Uterus (tissue), 4 donors: Measurements from ENCODE around the gene CNOT6L. TPM values are rescaled to one million over a fixed set of nuclear protein-coding genes. Genes with fewer than 3 reads are reported as not detected.

Experiments
- DNase-seq, 2 donors: peaks; one replicate each; pipeline ENCODE4 v3.0.0-alpha.2; 2019 to 2020
- H3K27ac ChIP-seq, 2 donors: fragments of 200-600 bp; sonication (generic); 1 replicate in 1 of 2; 2 replicates in 1 of 2; pipeline ENCODE4 v1.5.1; 2016 to 2018
- H3K27me3 ChIP-seq, 2 donors: fragments of 200-600 bp; sonication (generic); one replicate each; pipeline ENCODE4 v1.5.1; 2018 to 2019; ENCODE audit warnings: control low read depth in 1 of 2
- H3K36me3 ChIP-seq, 2 donors: fragments of 200-600 bp; sonication (generic); one replicate each; pipeline ENCODE4 v1.5.1; 2019; ENCODE audit warnings: control low read depth in 1 of 2
- H3K4me1 ChIP-seq, 2 donors: fragments of 200-600 bp; sonication (generic); one replicate each; pipeline ENCODE4 v1.5.1; 2018 to 2019; ENCODE audit warnings: control low read depth in 1 of 2
- H3K4me3 ChIP-seq, 2 donors: fragments of 200-600 bp; sonication (generic); 1 replicate in 1 of 2; 2 replicates in 1 of 2; pipeline ENCODE4 v1.5.1; 2018 to 2019; ENCODE audit warnings: mild to moderate bottlenecking in 1 of 2
- H3K9me3 ChIP-seq, 2 donors: fragments of 200-600 bp; sonication (generic); one replicate each; pipeline ENCODE4 v1.5.1; 2019; ENCODE audit warnings: control low read depth in 1 of 2
- CTCF ChIP-seq, 4 experiments: fragments of 200-600 bp in 2 of 4; fragments of 450-650 bp in 2 of 4; sonication (generic) in 2 of 4; IDR thresholded peaks; one replicate each; pipeline ENCODE4 v1.5.1; 2016 to 2019; ENCODE audit warnings: antibody characterized with exemption in 4 of 4, mild to moderate bottlenecking in 2 of 4, moderate library complexity in 1 of 4
- POLR2A ChIP-seq, 2 donors: fragments of 450-650 bp; IDR thresholded peaks; one replicate each; pipeline ENCODE4 v1.6.1; 2016; ENCODE audit warnings: antibody characterized with exemption in 2 of 2, mild to moderate bottlenecking in 1 of 2, moderate library complexity in 1 of 2
- intact Hi-C: fragments of 100-400 bp; cut with DNase I; formaldehyde crosslinking; loops from one replicate; pipeline ENCODE4 v1.15.1; 2023; ENCODE audit warnings: low total_unique reads
- total RNA-seq, 4 donors: library from RNA; depleted of rRNA in 3 of 4; stranded (reverse); fragments of >200 nt in 3 of 4; gene quantifications; one replicate each; pipeline versions ENCODE4 v1.1.0 to v1.2.4, GENCODE V29; 2014 to 2023
- donor health status: DM: yes; HTN: yes; CAD: no.

Gene CNOT6L
- total RNA-seq, 4 donors from 2014 or later: 6.7 to 63.2 (median 45.9) TPM

DNA sequence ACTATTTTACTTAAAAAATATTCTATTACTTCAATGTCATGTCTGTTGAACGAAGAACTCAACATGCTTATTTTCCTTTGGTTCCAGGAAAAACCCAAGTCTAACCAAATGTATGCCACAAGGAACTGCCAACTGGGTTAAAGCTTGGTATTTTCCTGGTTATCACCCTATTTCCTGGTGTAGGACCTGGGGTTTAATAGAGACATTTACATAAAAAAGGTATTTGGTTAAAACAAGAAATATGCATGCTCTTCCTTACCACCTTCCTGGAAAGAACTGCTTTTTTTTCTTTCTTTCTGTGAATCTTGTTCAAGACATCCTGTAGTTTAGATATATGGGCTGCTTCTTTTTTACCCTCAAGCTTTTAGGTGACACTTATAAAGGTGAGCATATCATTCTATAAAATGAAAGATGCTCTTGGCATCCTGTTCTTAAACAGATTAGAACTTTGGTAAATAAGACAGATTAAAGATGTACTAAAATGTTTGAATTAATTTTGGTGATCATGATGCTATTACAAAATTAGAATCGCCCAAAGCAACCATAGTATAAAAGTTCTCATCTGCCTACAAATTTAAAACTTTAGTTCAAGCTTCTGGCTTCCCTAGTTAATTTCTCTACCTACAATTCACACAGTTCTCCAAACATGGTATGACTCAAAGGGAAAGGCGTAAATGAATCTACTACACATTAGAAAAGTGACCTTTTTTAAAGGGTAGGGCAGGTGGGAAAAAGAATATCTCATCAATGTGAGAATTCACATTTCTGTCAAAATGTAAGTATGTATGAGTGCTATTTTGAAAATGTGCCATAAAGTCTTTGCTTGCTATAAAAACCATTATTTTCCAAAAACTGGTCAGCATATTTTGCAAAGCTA lies 103.5 kb downstream of the CNOT6L start:
- Histone ChIP-seq H3K9me3 (no peaks in the 10 kb centered on the region), H3K36me3 (no peaks in the 10 kb centered on the region), H3K4me3 (no peak overlapping the region), H3K4me1 (no peaks in the 10 kb centered on the region), H3K27me3 (no peaks in the 10 kb centered on the region), H3K27ac (no peak overlapping the region)
- intact Hi-C loops: no loop called here
- TF ChIP-seq POLR2A (IDR thresholded peaks at IDR 0.05) (no peak), CTCF (IDR thresholded peaks at IDR 0.05) (no peak)
- DNase-seq: no peak

DNA sequence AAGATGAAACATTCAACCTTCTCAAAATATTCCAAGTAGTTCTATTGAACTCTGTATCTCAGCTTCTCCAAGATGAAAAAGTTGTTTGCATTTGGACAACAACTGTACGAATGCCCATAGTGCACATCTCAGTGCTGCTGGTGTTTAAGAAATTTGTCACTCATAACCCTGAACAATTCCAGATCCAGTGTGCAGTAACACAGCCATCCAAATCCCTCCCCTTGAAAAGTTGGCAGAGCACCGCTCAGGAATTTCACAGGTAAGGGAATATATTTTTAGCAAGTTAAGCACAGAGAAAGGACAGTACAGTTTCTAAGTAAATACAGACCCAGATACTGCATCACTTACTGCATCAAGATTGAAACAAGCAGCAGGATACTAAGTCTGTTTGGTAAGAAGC lies 104.7 kb downstream of the CNOT6L start:
- H3K9me3 ChIP-seq: no peaks in the 10 kb centered on the region
- no peaks in the 10 kb centered on the region for H3K4me1 ChIP-seq
- H3K27ac ChIP-seq: no peak overlapping the region
- DNase-seq: no peak
- intact Hi-C loops: no loop called here
- TF ChIP-seq CTCF (IDR thresholded peaks at IDR 0.05) (no peak), POLR2A (IDR thresholded peaks at IDR 0.05) (no peak)
- no peaks in the 10 kb centered on the region for H3K36me3 ChIP-seq
- H3K4me3 ChIP-seq: no peak overlapping the region
- no peaks in the 10 kb centered on the region for H3K27me3 ChIP-seq

GRCh38 chr4:77713884-77714283 lies 105.3 kb downstream of the CNOT6L start:
- no peaks in the 10 kb centered on the region for H3K36me3 ChIP-seq
- no peaks in the 10 kb centered on the region for H3K4me1 ChIP-seq
- no peaks in the 10 kb centered on the region for H3K27me3 ChIP-seq
- no peak overlapping the region for H3K4me3 ChIP-seq
- intact Hi-C loops: no loop called here
- no peak overlapping the region for H3K27ac ChIP-seq
- no peak for TF ChIP-seq CTCF (IDR thresholded peaks at IDR 0.05)
- TF ChIP-seq POLR2A (IDR thresholded peaks at IDR 0.05): no peak
- DNase-seq: no peak
- no peaks in the 10 kb centered on the region for H3K9me3 ChIP-seq

- intact Hi-C loops: no loop called here
- no peaks in the 10 kb centered on the region for H3K4me1 ChIP-seq
- H3K9me3 ChIP-seq: no peaks in the 10 kb centered on the region
- DNase-seq: no peak
- H3K27me3 ChIP-seq: no peaks in the 10 kb centered on the region
- no peak overlapping the region for H3K4me3 ChIP-seq
- no peak for TF ChIP-seq CTCF (IDR thresholded peaks at IDR 0.05)
- no peak for TF ChIP-seq POLR2A (IDR thresholded peaks at IDR 0.05)
- H3K27ac ChIP-seq: no peak overlapping the region
- no peaks in the 10 kb centered on the region for H3K36me3 ChIP-seq
These were observed 106.5 kb downstream of the CNOT6L start for GRCh38 chr4:77712675-77713074.

DNA sequence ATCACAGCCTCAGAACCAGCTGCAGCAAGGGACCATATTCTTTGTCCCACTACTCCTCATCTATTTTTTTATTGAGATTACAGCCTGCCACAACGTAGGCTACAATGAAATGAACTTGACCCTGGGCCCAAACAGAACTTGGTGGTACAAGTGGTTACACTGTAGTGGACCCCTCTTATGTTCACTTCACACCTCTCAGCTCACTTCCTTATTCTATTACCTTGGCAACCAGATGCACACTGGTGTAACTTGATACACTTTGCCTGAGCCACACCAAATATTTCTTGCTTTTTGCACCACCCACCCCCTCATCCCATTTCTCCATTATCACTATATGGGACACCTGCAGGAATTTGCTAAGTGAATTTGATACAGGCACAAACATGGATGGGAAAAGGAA lies 107.7 kb downstream of the CNOT6L start:
- Histone ChIP-seq H3K27me3 (no peaks in the 10 kb centered on the region), H3K27ac (no peak overlapping the region), H3K4me3 (no peak overlapping the region), H3K4me1 (no peaks in the 10 kb centered on the region), H3K36me3 (no peaks in the 10 kb centered on the region), H3K9me3 (no peaks in the 10 kb centered on the region)
- intact Hi-C loops: no loop called here
- TF ChIP-seq POLR2A (IDR thresholded peaks at IDR 0.05) (no peak), CTCF (IDR thresholded peaks at IDR 0.05) (no peak)
- no peak for DNase-seq
